MCF 10A (cell line): ENCODE data around the gene ATR. TPM values are rescaled to one million over a fixed set of nuclear protein-coding genes. Genes with fewer than 3 reads are reported as not detected.
A peak's percentile ranks its signal among the peaks of the same experiment; 100 is the strongest.
"Not testable (repeated sequence)": the region's sequence is repeated elsewhere in the genome, so short reads cannot be mapped to it uniquely, and the experiment has no call there.

Experiments
- BruUV-seq: library from RNA; stranded (reverse); fragments of 400-500 nt; replicated peaks from 2 replicates; lab custom pipeline; 2021; lab: Mats Ljungman, UMichigan
- CTCF ChIA-PET: fragments of 300-600 bp; sonication (Branson Sonifier 250); formaldehyde crosslinking; extraction: SDS; loops from one replicate; lab custom pipeline; 2021; ENCODE audit warnings: antibody characterized with exemption, inconsistent platforms; lab: Yijun Ruan, JAX
- POLR2A ChIA-PET: fragments of 300-600, 350-650 bp; sonication (Branson Sonifier 250); formaldehyde crosslinking; extraction: SDS; loops from one replicate; lab custom pipeline; 2020; ENCODE audit warnings: antibody characterized with exemption, inconsistent platforms; lab: Yijun Ruan, JAX
- DNase-seq: peaks from one replicate; pipeline ENCODE4 v3.0.0-alpha.2; 2018; ENCODE audit not compliant: unreplicated experiment
- H3K27ac Mint-ChIP-seq: one replicate; pipeline ENCODE4 v1.8.0; 2022; ENCODE audit warnings: mild to moderate bottlenecking, low read depth, mixed read lengths; ENCODE audit not compliant: unreplicated experiment
- H3K27me3 Mint-ChIP-seq: one replicate; pipeline ENCODE4 v1.8.0; 2022; ENCODE audit warnings: mixed read lengths; ENCODE audit not compliant: insufficient read depth, unreplicated experiment
- H3K36me3 Mint-ChIP-seq: one replicate; pipeline ENCODE4 v1.8.0; 2022; ENCODE audit warnings: mild to moderate bottlenecking, moderate library complexity, mixed read lengths; ENCODE audit not compliant: insufficient read depth, unreplicated experiment
- H3K4me1 Mint-ChIP-seq: one replicate; pipeline ENCODE4 v1.8.0; 2022; ENCODE audit warnings: mixed read lengths; ENCODE audit not compliant: insufficient read depth, unreplicated experiment
- H3K4me3 Mint-ChIP-seq: one replicate; pipeline ENCODE4 v1.8.0; 2022; ENCODE audit warnings: mild to moderate bottlenecking, moderate library complexity, mixed read lengths; ENCODE audit not compliant: unreplicated experiment
- H3K9me3 Mint-ChIP-seq: one replicate; pipeline ENCODE4 v1.8.0; 2022; ENCODE audit warnings: mixed read lengths; ENCODE audit not compliant: unreplicated experiment
- intact Hi-C: fragments of 100-400 bp; cut with micrococcal nuclease; formaldehyde crosslinking; loops from 2 replicates; pipeline ENCODE4 v1.14.1; 2022
- total RNA-seq: library from RNA; stranded (reverse); gene quantifications from 2 replicates; pipeline ENCODE4 v1.2.3, GENCODE V29; 2022
- TF ChIP-seq, protein P1 (sequence below): fragments of 200-600 bp; IDR thresholded peaks from one replicate; pipeline ENCODE4 v1.8.0; 2022; ENCODE audit warnings: antibody characterized with exemption, mild to moderate bottlenecking; ENCODE audit not compliant: unreplicated experiment

ATR gene
- total RNA-seq, 1 experiment from 2014 or later, result 30.2 TPM

DNA sequence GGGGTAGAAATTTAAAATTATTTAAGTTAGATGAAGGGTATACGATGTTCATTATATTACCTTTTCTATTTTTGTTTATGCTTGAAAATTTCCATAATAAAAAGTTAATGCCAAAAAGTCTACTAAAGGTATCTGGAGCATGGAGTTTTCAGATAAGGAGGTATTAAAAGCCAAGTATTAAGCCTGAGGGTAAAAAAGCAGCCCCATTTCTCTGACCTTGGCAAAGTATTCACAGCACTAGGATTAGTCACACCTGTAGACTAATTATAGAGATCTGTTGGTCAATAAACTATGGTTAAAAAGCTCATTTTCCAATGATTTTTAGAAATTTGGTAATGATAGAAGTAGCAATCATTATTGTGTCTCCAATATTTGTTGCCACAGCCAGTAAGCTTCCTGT, 153.8 kb downstream of the ATR start:
- TF ChIP-seq, protein P1, sequence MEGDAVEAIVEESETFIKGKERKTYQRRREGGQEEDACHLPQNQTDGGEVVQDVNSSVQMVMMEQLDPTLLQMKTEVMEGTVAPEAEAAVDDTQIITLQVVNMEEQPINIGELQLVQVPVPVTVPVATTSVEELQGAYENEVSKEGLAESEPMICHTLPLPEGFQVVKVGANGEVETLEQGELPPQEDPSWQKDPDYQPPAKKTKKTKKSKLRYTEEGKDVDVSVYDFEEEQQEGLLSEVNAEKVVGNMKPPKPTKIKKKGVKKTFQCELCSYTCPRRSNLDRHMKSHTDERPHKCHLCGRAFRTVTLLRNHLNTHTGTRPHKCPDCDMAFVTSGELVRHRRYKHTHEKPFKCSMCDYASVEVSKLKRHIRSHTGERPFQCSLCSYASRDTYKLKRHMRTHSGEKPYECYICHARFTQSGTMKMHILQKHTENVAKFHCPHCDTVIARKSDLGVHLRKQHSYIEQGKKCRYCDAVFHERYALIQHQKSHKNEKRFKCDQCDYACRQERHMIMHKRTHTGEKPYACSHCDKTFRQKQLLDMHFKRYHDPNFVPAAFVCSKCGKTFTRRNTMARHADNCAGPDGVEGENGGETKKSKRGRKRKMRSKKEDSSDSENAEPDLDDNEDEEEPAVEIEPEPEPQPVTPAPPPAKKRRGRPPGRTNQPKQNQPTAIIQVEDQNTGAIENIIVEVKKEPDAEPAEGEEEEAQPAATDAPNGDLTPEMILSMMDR, result no peak
- H3K4me3 Mint-ChIP-seq, result no peak overlapping the region
- H3K36me3 Mint-ChIP-seq, result peaks cover 70% of the 10 kb centered on the region
- H3K27ac Mint-ChIP-seq, result no peak overlapping the region
- no peaks in the 10 kb centered on the region for H3K27me3 Mint-ChIP-seq
- no peak for DNase-seq
- POLR2A ChIA-PET, result interaction anchor here (0.6 kb wide), 1 partner anchor 333 kb away, joined by 3 read pairs; no protein-coding TSS in a partner anchor
- no peaks in the 10 kb centered on the region for H3K4me1 Mint-ChIP-seq
- intact Hi-C loops, result no loop called here
- no peaks in the 10 kb centered on the region for H3K9me3 Mint-ChIP-seq
- CTCF ChIA-PET, result no interaction called here
- BruUV-seq, result no TSS peak

- ChIA-PET POLR2A (no interaction called here), CTCF (no interaction called here)
- H3K27ac Mint-ChIP-seq, result no peak overlapping the region
- H3K9me3 Mint-ChIP-seq, result no peaks in the 10 kb centered on the region
- peaks cover 73% of the 10 kb centered on the region for H3K36me3 Mint-ChIP-seq
- no TSS peak for BruUV-seq
- DNase-seq, result no peak
- H3K4me1 Mint-ChIP-seq, result no peaks in the 10 kb centered on the region
- no peak overlapping the region for H3K4me3 Mint-ChIP-seq
- intact Hi-C loops, result no loop called here
- H3K27me3 Mint-ChIP-seq, result no peaks in the 10 kb centered on the region
- TF ChIP-seq, protein P1, result no peak
These were observed 159.5 kb downstream of the ATR start for GRCh38 chr3:142418926-142419592.

DNA sequence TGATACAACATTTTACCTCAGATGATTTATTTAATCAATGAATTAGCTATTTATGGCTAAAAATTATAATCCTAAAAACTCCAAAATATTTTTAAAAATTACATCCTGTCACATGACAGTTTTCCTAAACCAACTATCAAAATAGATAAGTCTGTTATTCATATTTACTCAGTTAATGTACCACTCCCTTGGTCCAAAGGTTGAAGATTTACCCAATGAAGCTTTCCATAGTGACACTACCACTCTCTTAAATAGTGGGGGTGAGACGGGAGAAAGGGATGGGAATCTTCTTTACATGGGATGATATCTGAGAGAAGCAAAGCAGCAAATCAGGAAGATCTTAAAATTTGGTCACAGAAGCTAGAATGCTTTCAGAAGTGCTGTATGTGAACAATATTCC, 161.2 kb downstream of the ATR start:
- Mint-ChIP-seq H3K9me3 (no peaks in the 10 kb centered on the region), H3K27me3 (no peaks in the 10 kb centered on the region), H3K36me3 (peaks cover 68% of the 10 kb centered on the region), H3K4me3 (no peak overlapping the region), H3K27ac (no peak overlapping the region), H3K4me1 (no peaks in the 10 kb centered on the region)
- ChIA-PET POLR2A (interaction anchor here (0.7 kb wide), 1 partner anchor 31 kb away, joined by 5 read pairs; no protein-coding TSS in a partner anchor), CTCF (interaction anchor here (0.7 kb wide), 1 partner anchor 618 kb away, joined by 3 read pairs; no protein-coding TSS in a partner anchor)
- no peak for DNase-seq
- no TSS peak for BruUV-seq
- intact Hi-C loops, result no loop called here
- TF ChIP-seq, protein P1, result no peak

- H3K27me3 Mint-ChIP-seq, H3K4me3 Mint-ChIP-seq, BruUV-seq, H3K9me3 Mint-ChIP-seq, H3K27ac Mint-ChIP-seq, intact Hi-C loops, H3K4me1 Mint-ChIP-seq: not testable (repeated sequence)
- ChIA-PET POLR2A (interaction anchor here (0.7 kb wide), 1 partner anchor 44 kb away, joined by 3 read pairs; no protein-coding TSS in a partner anchor), CTCF (interaction anchor here (0.6 kb wide), 1 partner anchor 440 kb away, joined by 5 read pairs; no protein-coding TSS in a partner anchor)
- peaks cover 61% of the 10 kb centered on the region for H3K36me3 Mint-ChIP-seq
- peak; percentile 23 for DNase-seq
These were observed 178.0 kb downstream of the ATR start for GRCh38 chr3:142400537-142400936.

Other genes starting within 250 kb of the ATR start
- 21.7 and 35.1 TPM in 2 replicates for gene XRN1, start 130.7 kb downstream of the ATR start, total RNA-seq
- gene PLS1, start 17.7 kb upstream of the ATR start, total RNA-seq, result 7.3 and 9.3 TPM in 2 replicates
- 9.2 and 15.2 TPM in 2 replicates for gene TRPC1, start 145.3 kb upstream of the ATR start, total RNA-seq